Dermis microvascular lymphatic vessel endothelial cell (primary cell): Measurements from ENCODE around the gene TMTC3. TPM values are rescaled to one million over a fixed set of nuclear protein-coding genes. Genes with fewer than 3 reads are reported as not detected.
"Not testable (repeated sequence)": the region's sequence is repeated elsewhere in the genome, so short reads cannot be mapped to it uniquely, and the experiment has no call there.

ENCODE experiments used
- DNase-seq, 2 donors: peaks; one replicate each; pipeline versions ENCODE4 v3.0.0 to v3.0.0-alpha.2; 2010; ENCODE audit warnings: low read depth in 2 of 2
- total RNA-seq: library from RNA; depleted of rRNA; stranded (reverse); fragments of >200 nt; gene quantifications from 2 replicates; pipeline ENCODE4 v1.2.1, GENCODE V29; 2014

TMTC3 gene
- total RNA-seq, 1 donor from 2014 or later = 20.4 TPM

GRCh38 chr12:88163371-88163770 lies 21.3 kb downstream of the TMTC3 start:
- DNase-seq = no peak

GRCh38 chr12:88166179-88166578 lies 24.1 kb downstream of the TMTC3 start:
- DNase-seq = no peak

DNA sequence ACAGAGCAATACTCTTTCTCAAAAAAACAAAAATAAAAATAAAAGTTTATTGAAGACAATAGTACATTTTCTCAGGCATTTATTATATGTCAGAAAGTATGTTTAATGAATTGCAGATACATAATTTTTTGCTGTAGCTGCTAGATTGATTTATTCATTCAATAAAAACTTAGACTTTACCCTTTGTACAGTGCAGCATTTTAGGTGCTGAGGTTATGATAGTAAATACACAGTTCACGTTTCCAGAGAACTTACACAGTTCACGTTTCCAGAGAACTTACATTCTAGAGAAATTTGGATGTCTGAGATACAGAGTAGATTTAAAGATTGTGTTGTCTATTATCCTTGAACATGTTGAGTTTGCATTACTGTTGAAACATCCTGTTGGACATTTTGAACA lies 25.3 kb downstream of the TMTC3 start:
- DNase-seq = no peak

GRCh38 chr12:88172844-88173407 lies 30.8 kb downstream of the TMTC3 start:
- DNase-seq = no peak

DNA sequence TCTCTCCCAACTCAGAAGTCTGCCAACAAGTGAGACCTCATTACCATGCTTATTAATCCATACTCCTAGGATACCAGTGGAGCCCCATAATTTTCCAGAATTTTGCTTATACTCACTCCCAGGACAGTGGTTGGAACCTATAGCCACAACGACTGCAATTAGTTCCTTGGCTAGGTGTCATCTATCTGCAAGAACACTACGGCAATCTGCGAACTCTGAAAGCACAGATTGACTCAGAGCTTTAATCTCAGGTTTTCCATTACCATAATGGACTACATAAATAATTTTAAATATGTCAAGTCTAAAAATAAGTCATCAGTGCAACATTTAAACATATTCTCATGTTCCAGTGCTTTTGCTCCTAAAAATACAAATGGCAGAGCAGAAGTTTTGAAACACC lies 33.4 kb downstream of the TMTC3 start:
- DNase-seq = no peak

DNA sequence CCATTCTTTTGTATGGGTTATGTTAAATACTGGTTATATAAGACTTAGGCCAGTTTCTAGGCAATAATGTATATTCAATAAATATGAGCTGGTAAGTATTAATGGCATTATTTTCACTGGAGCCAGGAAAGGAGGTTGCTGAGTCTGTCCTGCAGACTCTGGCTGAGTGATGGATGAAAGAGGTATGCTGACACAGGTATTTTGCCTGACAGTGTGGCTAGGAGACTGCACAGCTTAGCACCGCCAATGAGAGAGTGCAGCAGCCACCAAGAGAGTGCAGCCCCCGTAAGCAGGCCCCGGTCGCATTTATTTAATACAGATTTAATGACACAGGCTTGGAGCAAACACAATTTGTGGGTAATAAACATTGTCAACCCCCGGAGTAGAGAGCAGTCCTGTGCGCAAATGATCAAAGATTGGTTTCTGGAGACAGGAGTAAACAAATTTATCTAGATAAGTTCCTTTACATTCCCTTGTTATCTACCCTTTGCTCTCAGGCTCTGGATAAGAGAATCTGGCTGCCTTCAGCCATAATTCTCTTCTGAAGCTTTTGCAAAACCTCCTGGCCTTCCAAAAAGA lies 37.4 kb downstream of the TMTC3 start:
- no peak for DNase-seq

- DNase-seq = no peak
Measured at GRCh38 chr12:88181881-88182280, 39.8 kb downstream of the TMTC3 start.

DNA sequence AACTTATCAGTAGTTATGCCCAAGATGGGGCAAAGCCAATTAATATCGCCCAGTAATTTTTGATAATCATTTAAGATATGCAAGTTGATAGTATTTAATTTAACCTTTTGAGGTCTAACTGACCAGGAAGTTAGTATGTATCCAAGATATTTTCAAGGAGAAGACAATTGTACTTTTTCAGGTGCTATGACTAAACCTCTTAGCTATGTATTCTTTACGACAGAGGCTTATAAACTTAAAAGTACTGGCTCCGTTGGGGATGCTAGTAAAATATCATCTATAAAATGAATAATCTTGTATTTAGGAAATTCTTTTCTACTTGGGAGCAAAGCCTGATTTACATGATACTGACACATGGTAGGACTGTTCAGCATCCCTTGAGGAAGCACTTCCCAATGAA lies 40.3 kb downstream of the TMTC3 start:
- DNase-seq = no peak

DNA sequence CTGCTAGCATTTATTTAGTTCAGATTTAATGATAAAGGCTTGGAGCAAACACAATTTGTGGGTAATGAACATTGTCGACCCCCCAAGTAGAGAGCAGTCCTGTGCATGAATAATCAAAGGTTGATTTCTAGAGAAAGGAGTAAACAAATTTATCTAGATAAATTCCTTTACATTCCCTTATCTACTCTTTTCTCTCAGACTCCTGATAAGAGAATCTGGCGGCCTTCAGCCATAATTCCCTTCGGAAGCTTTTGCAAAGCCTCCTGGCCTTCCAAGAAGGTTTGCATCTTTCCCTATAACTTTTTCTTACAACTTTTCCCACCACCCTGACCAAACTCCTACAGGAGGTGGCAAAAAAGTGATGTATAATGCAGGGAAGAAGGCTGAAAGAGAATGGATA lies 42.1 kb downstream of the TMTC3 start:
- DNase-seq = no peak

DNA sequence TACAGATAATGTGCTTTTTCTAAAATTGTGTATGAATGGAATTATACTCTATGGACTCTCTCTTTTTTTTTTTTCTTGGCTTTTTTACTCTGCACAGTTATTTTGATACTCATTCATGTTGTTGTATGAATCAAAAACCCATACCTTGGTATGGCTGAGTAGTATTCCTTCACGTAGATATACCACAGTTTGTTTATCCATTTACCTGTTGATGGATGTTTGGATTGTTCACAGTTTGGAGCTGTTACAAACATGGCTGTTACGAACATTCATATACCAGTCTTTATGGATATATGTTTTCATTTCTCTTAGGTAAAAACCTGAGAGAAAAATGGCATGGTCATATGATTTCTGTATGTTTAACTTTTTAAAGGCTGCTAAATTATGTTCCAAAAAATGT lies 43.2 kb downstream of the TMTC3 start:
- DNase-seq = no peak

DNA sequence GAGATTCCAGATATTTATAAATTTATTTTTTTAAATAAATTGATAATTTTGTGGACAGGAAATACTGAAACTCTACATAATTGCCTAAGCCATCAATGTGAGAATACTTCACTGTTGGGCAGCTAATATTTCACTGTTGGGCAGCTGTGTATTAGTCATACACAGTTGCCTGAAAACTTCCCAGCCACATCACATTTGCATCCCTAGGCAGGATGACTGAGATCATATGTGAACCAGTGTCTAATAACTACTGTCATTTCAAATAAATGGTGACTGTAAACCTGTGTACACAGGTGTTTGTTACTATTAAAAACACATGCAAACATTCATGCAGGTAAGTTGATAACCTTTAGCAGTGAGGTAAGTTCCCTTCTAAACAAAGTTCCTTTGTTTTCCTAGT lies 43.9 kb downstream of the TMTC3 start:
- DNase-seq = peak in 1 of 2 donors; percentile 30

- DNase-seq = no peak
Measured at GRCh38 chr12:88187571-88187970, 45.5 kb downstream of the TMTC3 start.

DNA sequence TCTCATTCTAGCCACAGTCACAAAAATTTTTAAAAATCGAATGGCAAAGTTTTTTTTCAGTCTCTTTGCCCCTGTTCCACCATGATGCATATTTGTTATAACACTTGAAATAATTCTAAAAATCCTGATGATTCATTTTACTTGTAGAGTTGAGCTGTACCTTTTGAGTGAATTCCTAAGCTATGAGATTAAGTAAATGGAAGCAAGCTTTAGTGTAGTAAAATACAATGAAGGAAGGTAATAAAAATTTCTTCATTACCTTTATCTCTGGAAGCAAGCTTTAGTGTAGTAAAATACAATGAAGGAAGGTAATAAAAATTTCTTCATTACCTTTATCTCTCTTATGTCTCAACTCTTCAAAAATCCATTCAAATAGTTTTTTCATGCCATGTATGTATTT lies 46.1 kb downstream of the TMTC3 start:
- DNase-seq = no peak

- no peak for DNase-seq
Measured at GRCh38 chr12:88192426-88192825, 50.3 kb downstream of the TMTC3 start.

DNA sequence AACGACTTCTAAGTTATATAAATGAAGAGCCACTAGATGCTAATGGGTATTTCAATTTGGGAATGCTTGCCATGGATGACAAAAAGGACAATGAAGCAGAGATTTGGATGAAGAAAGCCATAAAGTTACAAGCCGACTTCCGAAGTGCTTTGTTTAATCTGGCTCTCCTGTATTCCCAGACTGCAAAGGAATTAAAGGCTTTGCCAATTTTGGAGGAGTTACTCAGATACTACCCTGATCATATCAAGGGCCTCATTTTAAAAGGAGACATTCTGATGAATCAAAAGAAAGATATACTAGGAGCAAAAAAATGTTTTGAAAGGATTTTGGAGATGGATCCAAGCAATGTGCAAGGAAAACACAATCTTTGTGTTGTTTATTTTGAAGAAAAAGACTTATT lies 52.8 kb downstream of the TMTC3 start:
- no peak for DNase-seq

DNA sequence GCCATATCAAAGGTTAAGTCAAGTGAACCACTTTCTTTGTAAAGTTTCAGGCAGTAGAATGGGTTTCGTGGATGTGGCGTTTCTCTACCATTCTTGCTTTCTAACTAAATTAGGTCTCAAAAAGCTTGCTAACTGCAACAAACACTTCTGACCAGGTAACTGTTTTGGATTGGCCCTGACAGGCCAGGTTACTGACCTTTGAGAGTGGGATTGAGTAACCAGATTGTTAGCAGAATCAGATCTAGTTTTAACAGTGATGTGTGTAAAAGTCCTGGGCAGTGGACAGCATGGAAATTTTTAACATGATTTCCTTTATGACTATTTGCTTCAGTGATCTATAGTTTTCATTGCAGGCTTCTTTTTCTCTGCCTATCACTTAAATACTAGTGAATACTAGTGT lies 57.9 kb downstream of the TMTC3 start:
- DNase-seq = no peak

GRCh38 chr12:88202500-88202899 lies 60.4 kb downstream of the TMTC3 start:
- DNase-seq = no peak

GRCh38 chr12:88206601-88207000 lies 64.5 kb downstream of the TMTC3 start:
- no peak for DNase-seq

DNA sequence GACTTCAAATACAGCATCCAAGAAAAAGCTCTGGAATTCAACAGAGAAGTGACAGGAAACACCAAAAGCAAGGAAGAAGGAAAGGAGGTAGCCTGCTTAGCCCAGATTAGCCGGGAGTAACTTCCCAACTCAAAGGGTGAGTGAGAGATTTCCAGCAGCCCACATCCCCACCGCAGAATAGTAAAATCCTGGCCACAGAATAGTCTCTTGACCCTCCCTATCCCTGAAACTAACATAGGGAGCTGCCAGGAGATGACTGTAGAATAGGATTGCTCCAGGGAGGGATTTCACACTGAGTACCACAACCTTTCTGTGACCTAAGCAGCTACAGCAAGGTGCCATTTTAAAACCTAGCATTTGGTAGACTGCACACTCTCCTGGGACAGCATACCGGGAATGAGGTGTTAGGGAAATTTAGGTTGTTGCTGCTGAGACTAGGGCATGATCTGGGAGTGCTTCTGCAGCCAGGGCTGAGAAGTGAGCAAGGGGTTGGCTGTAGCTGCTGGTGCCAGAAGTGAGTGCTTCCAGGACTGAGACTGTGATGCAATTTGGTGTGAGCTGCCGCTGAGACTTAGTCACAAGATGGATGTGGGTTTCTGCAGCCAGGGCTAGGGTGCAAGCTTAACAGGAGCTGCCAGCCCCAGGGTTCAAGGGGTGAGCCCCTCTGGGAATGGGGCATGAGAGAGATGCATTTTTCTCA lies 66.0 kb downstream of the TMTC3 start:
- no peak for DNase-seq

GRCh38 chr12:88208661-88209060 lies 66.6 kb downstream of the TMTC3 start:
- no peak for DNase-seq

DNA sequence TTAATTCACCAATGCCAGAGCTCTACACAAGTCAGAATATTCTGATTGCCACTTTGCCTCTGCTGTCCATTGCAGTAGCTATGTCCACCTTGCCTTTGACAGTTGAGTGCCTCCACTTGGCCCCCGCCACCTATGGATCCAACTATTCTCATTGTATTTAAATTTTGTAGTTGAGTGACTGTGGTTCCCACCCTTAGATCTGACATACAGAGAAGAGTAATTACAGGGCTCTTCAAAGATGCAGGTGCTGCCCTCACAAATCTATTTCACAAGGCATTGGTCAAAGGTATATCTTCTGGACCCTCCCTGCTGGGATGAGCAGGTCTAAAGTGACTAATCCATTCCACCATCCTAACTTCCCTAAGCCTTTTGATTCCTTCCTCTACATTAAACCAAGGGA lies 68.2 kb downstream of the TMTC3 start:
- not testable (repeated sequence) for DNase-seq

DNA sequence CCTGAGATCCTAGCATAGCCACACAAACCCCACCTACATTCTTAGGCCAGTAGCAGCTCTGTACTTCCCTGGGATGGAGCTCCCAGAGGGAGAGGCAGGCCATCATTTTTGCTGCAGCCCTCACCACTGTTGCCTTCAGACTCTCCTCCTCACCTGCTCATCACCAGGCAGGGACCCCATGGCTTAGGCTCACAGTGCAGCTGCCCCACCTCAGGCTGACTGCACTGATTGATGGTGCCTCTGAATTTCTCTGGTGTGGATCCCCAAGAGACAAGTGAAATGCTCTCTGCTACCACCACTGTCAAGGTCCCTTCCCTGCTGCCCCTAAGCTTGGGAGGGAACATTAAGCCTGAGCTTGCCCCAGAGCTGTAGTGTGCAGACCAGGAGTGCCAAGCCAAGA lies 76.2 kb downstream of the TMTC3 start:
- no peak for DNase-seq

DNA sequence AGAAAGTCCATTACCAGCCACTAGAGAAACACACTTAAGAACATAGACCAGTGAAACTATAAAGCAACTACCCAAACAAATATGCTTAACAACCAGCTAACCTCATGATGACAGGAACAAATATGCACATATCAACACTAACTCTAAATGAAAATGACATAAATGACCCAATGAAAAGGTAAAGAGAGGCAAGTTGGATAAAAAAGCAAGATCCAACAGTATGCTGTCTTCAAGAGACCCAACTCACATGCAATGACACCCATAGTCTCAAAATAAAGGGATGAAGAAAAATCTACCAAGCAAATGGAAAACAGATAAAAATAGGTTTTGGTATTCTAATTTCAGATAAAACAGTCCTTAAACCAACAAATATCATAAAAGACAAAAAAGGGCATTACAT lies 77.8 kb downstream of the TMTC3 start:
- DNase-seq = no peak
